Activated CD4-positive, alpha-beta T cell treated with anti-CD3 and anti-CD28 coated beads, Interleukin-2, amount 10 ng/mL, durations not matched to agents 7 days and 5 days (primary cell): ENCODE measurements around the gene SCML2. TPM values are rescaled to one million over a fixed set of nuclear protein-coding genes. Genes with fewer than 3 reads are reported as not detected.
"Not testable (repeated sequence)": the region's sequence is repeated elsewhere in the genome, so short reads cannot be mapped to it uniquely, and the experiment has no call there.

Source experiments
- CTCF ChIA-PET: fragments of 350-600 bp; sonication (Branson Sonifier 250); formaldehyde crosslinking; loops from one replicate; lab custom pipeline; 2021; ENCODE audit warnings: antibody characterized with exemption; lab: Charles Lee
- POLR2A ChIA-PET: fragments of 350-600 bp; sonication (Branson Sonifier 250); formaldehyde crosslinking; loops from one replicate; lab custom pipeline; 2021; ENCODE audit warnings: antibody characterized with exemption; lab: Charles Lee
- DNase-seq: peaks from one replicate; pipeline ENCODE4 v3.0.0-alpha.2; 2020
- H3K27ac Mint-ChIP-seq: one replicate; pipeline ENCODE4 v1.8.0; 2021; ENCODE audit warnings: mild to moderate bottlenecking, moderate library complexity, mixed read lengths
- H3K27me3 Mint-ChIP-seq: one replicate; pipeline ENCODE4 v1.8.0; 2021; ENCODE audit warnings: mixed read lengths
- H3K36me3 Mint-ChIP-seq: one replicate; pipeline ENCODE4 v1.8.0; 2021; ENCODE audit warnings: low read depth, mixed read lengths
- H3K4me1 Mint-ChIP-seq: one replicate; pipeline ENCODE4 v1.8.0; 2021; ENCODE audit warnings: mixed read lengths
- H3K4me3 Mint-ChIP-seq: one replicate; pipeline ENCODE4 v1.8.0; 2021; ENCODE audit warnings: mild to moderate bottlenecking, moderate library complexity, mixed read lengths
- H3K9me3 Mint-ChIP-seq: one replicate; pipeline ENCODE4 v1.8.0; 2021; ENCODE audit warnings: mixed read lengths
- total RNA-seq, 2 experiments: library from RNA; stranded (reverse); gene quantifications; one replicate each; pipeline ENCODE4 v1.2.3, GENCODE V29; 2021

The SCML2 gene
- total RNA-seq: 1 to 10 TPM; 2.4 to 3.5 TPM

DNA sequence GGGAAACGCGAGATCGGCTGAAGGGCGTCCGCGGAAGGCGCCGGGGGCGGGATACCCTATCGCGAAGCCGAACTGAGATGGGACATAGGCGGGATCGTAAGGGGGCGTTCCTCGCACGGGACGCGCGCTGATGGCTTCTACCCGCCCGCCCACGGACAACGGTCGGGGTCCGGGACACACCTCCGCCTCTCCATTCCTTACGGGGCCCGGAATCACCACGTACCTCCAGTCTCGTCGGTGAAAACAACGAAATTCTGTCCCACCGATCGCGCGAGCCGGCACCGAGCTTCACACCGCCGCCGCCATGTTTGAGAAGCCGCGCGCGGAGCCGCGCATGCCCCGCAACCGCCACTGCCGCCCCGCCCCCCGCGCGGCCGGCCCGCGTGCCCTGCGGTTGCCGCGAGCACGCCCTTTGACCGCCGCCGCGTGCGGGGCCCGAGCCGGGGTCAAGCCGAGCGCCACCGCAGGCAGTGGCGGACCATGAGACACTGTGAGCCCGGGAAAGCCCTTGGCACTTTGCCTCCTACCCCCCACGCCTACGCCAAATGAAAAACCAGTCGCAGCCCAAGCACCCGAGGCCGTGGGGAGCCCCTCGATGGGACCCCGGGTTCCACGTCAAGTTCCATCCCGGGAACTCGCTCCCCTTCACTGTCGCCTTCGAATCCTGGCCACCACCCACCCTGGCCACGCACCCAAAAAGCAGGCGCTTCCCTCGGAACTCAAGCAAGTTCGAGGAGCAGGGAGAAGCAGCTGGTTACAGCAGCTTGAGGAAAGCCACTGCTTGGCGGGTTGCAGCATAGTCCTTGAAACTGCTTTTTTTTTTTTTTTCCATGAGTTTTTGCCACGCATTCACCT is at the start of gene SCML2:
TSS of gene SCML2 (minus strand) at position 320 of the 855 bp plus-strand sequence. CDS start 20,617 bp downstream, outside the sequence.
- ChIA-PET POLR2A (no interaction called here), CTCF (interaction anchor here (0.6 to 1.4 kb wide), 2 partner anchors 16 to 342 kb away, joined by 4 read pairs; no protein-coding TSS in a partner anchor)
- peak; percentile 22 for DNase-seq
- H3K9me3 Mint-ChIP-seq: no peaks in the 10 kb centered on the region
- H3K27me3 Mint-ChIP-seq: peaks cover 30% of the 10 kb centered on the region
- H3K36me3 Mint-ChIP-seq: no peaks in the 10 kb centered on the region
- peak within 1 kb of the TSS; percentile 69 for H3K4me3 Mint-ChIP-seq
- H3K27ac Mint-ChIP-seq: no peak within 1 kb of the TSS
- H3K4me1 Mint-ChIP-seq: peaks cover 4% of the 10 kb centered on the region

GRCh38 chrX:18401848-18402213 is 47.3 kb upstream of the SCML2 start:
- Mint-ChIP-seq H3K4me1 (no peaks in the 10 kb centered on the region), H3K27me3 (no peaks in the 10 kb centered on the region), H3K36me3 (no peaks in the 10 kb centered on the region), H3K9me3 (no peaks in the 10 kb centered on the region), H3K4me3 (no peak overlapping the region), H3K27ac (no peak overlapping the region)
- CTCF ChIA-PET: interaction anchor here (0.7 kb wide), 1 partner anchor 932 kb away, joined by 3 read pairs; no protein-coding TSS in a partner anchor
- DNase-seq: no peak
- POLR2A ChIA-PET: no interaction called here

DNA sequence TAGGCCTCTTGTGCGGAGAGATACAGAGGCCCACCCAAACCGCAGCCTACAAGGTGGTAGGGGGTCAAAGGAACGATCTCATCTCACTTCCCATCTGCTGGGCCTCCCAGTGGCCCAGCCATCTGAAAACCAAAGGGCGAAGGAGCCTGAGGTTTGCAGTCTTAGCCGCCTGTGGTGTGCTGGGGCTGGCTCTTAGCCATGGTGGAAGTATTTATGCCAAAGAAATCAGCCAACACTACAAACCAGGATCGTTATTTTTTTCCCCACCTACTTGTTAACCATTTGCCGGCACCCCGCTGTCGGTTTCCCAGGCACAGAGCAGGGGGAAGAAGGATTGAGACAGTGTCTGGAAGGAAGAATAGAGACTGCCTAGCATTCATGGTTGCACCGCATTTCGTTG is 40.0 kb upstream of the SCML2 start:
- ChIA-PET CTCF (no interaction called here), POLR2A (no interaction called here)
- H3K9me3 Mint-ChIP-seq: no peaks in the 10 kb centered on the region
- no peak for DNase-seq
- no peak overlapping the region for H3K4me3 Mint-ChIP-seq
- no peaks in the 10 kb centered on the region for H3K4me1 Mint-ChIP-seq
- no peaks in the 10 kb centered on the region for H3K27me3 Mint-ChIP-seq
- H3K36me3 Mint-ChIP-seq: no peaks in the 10 kb centered on the region
- H3K27ac Mint-ChIP-seq: no peak overlapping the region

GRCh38 chrX:18390941-18391538 is 36.6 kb upstream of the SCML2 start:
- H3K36me3 Mint-ChIP-seq: no peaks in the 10 kb centered on the region
- H3K4me1 Mint-ChIP-seq: no peaks in the 10 kb centered on the region
- H3K27me3 Mint-ChIP-seq: no peaks in the 10 kb centered on the region
- H3K27ac Mint-ChIP-seq: no peak overlapping the region
- no peak overlapping the region for H3K4me3 Mint-ChIP-seq
- CTCF ChIA-PET: no interaction called here
- POLR2A ChIA-PET: interaction anchor here (0.6 kb wide), 1 partner anchor 414 kb away, joined by 3 read pairs; no protein-coding TSS in a partner anchor
- H3K9me3 Mint-ChIP-seq: no peaks in the 10 kb centered on the region
- DNase-seq: peak; percentile 66

DNA sequence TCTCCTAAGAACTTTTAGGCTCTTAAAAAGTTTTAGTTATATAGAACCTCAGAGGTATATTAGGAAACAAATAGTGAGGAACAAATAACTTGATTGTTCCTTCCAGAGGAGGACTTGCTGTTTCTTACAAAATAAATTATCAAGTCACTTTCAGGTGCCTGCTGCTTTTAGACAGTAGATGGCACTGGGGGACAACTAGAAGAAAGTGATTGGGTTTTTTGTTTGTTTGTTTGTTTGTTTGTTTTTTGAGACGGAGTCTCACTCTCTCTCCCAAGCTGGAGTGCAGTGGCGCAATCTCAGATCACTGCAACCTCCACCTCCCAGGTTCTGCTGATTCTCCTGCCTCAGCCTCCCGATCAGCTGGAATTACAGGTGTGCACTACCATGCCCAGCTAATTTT is 35.5 kb upstream of the SCML2 start:
- Mint-ChIP-seq H3K4me1 (no peaks in the 10 kb centered on the region), H3K4me3 (no peak overlapping the region), H3K9me3 (no peaks in the 10 kb centered on the region), H3K27me3 (no peaks in the 10 kb centered on the region), H3K27ac (no peak overlapping the region), H3K36me3 (no peaks in the 10 kb centered on the region)
- DNase-seq: no peak
- ChIA-PET CTCF (no interaction called here), POLR2A (interaction anchor here (0.5 kb wide), 1 partner anchor 944 kb away, joined by 3 read pairs; no protein-coding TSS in a partner anchor)

DNA sequence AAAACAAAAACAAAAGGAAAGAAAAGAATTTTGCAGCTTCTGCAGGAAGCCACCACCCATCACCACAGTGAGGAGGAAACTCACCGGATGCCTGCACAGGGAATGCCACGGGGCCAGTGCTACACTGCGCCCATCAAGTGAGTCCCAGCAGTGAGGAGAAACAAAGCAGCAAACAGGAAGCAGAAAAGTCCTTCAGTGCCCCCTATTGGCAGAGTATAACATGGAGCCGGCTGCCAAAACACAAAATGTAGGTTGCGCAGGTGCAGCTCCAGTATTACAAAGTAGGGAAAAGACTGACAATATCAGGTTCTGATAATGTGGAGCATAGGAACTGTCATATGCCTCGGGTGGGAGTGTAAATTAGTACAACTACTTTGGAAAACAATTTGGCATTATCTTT is 23.3 kb upstream of the SCML2 start:
- H3K9me3 Mint-ChIP-seq: no peaks in the 10 kb centered on the region
- ChIA-PET CTCF (interaction anchor here (0.5 to 1.7 kb wide), 4 partner anchors 8 to 603 kb away, joined by 3 to 5 read pairs (median 3); no protein-coding TSS in a partner anchor), POLR2A (no interaction called here)
- peaks cover 3% of the 10 kb centered on the region for H3K4me1 Mint-ChIP-seq
- DNase-seq: peak; percentile 29
- peaks cover 2% of the 10 kb centered on the region for H3K27me3 Mint-ChIP-seq
- H3K27ac Mint-ChIP-seq: no peak overlapping the region
- H3K36me3 Mint-ChIP-seq: no peaks in the 10 kb centered on the region
- no peak overlapping the region for H3K4me3 Mint-ChIP-seq

DNA sequence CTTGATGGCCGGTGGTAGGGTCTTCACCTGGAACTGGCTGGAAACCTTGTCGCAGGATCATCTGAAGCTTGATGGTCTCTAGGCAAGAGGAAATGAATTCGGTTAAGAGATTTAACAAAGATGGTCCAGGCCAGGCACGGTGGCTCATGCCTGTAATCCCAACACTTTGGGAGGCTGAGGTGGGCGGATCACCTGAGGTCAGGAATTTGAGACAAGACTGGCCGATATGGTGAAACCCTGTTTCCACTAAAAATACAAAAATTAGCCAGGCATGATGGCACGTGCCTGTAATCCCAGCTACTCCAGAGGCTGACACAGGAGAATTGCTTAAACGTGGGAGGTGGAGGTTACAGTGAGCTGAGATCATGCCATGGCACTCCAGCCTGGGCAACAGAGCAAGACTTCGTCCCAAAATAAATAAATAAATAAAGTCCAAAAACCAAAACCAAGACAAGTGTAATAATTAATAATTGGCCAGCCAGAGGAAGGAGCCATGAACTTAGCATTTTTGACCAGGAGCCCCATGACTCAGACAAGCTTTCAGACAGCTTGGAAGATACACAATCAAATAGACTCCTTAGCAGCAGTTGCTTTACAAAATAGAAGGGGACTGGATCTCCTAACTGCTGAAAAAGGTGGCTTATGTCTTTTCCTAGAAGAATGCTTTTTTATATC is 20.8 kb upstream of the SCML2 start:
- H3K27ac Mint-ChIP-seq, H3K27me3 Mint-ChIP-seq, H3K4me1 Mint-ChIP-seq, CTCF ChIA-PET, H3K9me3 Mint-ChIP-seq, POLR2A ChIA-PET, DNase-seq, H3K4me3 Mint-ChIP-seq, H3K36me3 Mint-ChIP-seq: not testable (repeated sequence)

GRCh38 chrX:18369096-18369495 is 14.6 kb upstream of the SCML2 start:
- H3K4me3 Mint-ChIP-seq, H3K27ac Mint-ChIP-seq, H3K27me3 Mint-ChIP-seq, H3K4me1 Mint-ChIP-seq, H3K36me3 Mint-ChIP-seq, DNase-seq, CTCF ChIA-PET, POLR2A ChIA-PET, H3K9me3 Mint-ChIP-seq: not testable (repeated sequence)

- Mint-ChIP-seq H3K4me1 (no peaks in the 10 kb centered on the region), H3K27me3 (peaks cover 2% of the 10 kb centered on the region), H3K36me3 (no peaks in the 10 kb centered on the region), H3K4me3 (no peak overlapping the region), H3K9me3 (no peaks in the 10 kb centered on the region), H3K27ac (no peak overlapping the region)
- DNase-seq: no peak
- CTCF ChIA-PET: no interaction called here
- POLR2A ChIA-PET: no interaction called here
Observed at GRCh38 chrX:18368402-18368801, 13.9 kb upstream of the SCML2 start.

DNA sequence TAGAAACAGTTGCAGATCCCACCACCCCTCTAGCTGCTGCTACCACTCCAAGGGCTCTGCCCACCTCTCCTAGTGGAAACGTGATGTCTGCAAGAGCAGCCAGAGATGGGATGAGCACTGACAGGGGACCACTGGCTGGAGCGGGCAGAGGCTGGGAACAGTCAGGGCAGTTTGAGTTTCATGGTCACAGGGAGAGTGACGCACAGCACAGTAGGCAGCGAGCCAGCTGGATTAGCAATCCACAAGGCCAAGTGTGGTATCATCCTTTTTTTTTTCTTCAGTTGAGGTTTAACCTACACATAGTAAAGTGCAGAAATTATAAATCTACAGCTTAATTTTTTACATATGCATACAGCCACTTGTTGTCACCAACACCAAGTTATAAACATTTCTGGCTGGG is 6.4 kb upstream of the SCML2 start:
- H3K4me1 Mint-ChIP-seq: no peaks in the 10 kb centered on the region
- CTCF ChIA-PET: no interaction called here

DNA sequence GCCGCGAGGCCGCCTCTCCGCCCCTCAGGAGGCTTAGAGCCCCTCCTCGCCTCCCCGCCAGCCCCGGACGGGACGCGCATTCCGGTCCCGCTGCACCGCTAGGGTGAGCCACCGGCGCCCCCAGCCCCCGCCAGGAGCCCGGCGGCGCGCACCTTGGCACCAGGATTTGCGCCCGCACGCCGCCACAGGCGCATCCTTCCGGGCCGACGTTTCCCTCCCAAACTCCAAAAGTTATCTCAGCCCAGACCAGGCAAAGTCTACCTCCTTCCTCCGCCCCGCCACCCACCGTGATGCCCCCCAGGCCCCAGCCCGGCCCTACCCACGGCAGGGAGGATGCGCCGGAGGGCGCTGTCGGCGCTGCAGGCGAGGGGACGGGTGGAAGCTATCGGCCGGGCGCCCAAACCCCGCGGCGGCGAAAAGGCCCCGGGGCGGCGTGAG is 538 bp downstream of the SCML2 start:
- DNase-seq: peak; percentile 10
- Mint-ChIP-seq H3K27me3 (peaks cover 29% of the 10 kb centered on the region), H3K27ac (no peak overlapping the region), H3K4me3 (peak overlapping the region; percentile 69), H3K36me3 (no peaks in the 10 kb centered on the region), H3K9me3 (no peaks in the 10 kb centered on the region), H3K4me1 (peaks cover 4% of the 10 kb centered on the region)
- ChIA-PET CTCF (interaction anchor here (0.6 to 1.4 kb wide), 2 partner anchors 15 to 342 kb away, joined by 4 read pairs; no protein-coding TSS in a partner anchor), POLR2A (no interaction called here)

More for the DNA sequence above, 6.4 kb upstream of the SCML2 start:
- Mint-ChIP-seq H3K36me3 (no peaks in the 10 kb centered on the region), H3K27me3 (peaks cover 12% of the 10 kb centered on the region), H3K27ac (no peak overlapping the region), H3K4me3 (no peak overlapping the region), H3K9me3 (no peaks in the 10 kb centered on the region)
- DNase-seq: no peak
- POLR2A ChIA-PET: no interaction called here

DNA sequence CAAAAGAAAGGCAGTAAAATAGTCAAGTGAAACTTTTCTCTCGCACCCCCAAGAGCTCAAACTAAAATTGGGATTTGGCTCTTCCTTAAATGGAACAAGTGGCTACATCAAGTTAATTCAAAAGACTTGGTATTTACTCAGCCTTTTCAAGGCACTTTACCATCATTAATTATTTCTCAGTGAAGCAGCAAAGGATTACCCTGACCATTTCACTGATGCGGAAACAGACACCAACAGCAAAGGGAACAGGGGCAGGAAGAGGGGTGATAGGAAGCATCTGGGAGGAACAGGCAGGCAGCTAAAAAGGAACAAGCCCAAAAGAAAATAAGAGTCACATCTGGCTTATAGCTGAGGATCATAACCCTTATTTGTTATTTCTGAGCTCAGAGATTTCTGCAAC is 2.7 kb downstream of the SCML2 start:
- DNase-seq: no peak
- CTCF ChIA-PET: interaction anchor here (0.8 kb wide), 1 partner anchor 10 kb away, joined by 8 read pairs; no protein-coding TSS in a partner anchor
- Mint-ChIP-seq H3K4me1 (peaks cover 6% of the 10 kb centered on the region), H3K4me3 (no peak overlapping the region), H3K9me3 (no peaks in the 10 kb centered on the region), H3K36me3 (no peaks in the 10 kb centered on the region), H3K27me3 (peaks cover 20% of the 10 kb centered on the region), H3K27ac (no peak overlapping the region)
- POLR2A ChIA-PET: no interaction called here

DNA sequence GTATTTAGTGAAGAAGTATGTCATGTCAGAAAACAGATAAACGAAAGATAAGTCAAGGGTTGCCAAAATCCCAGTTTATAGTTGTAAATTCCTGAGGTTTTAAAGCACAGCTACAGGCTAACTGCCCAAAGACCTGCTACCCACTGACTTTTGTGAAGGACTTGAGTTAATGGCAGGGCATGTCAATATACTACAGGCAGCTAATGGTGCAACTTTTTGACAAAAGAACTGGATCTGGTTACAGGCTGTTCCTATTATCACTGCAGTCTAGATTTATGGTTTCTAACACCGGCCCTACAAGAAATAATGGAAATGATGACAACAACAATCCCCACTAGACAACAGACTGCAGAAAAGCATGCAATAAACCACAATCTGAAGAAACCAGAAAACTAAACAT is 6.4 kb downstream of the SCML2 start:
- ChIA-PET CTCF (no interaction called here), POLR2A (no interaction called here)
- no peak for DNase-seq
- Mint-ChIP-seq H3K36me3 (no peaks in the 10 kb centered on the region), H3K4me3 (no peak overlapping the region), H3K27ac (no peak overlapping the region), H3K4me1 (peaks cover 2% of the 10 kb centered on the region), H3K27me3 (peaks cover 9% of the 10 kb centered on the region), H3K9me3 (no peaks in the 10 kb centered on the region)
